D721Med (cell line): ENCODE measurements around the gene MICB.
"Not testable (repeated sequence)": the region's sequence is repeated elsewhere in the genome, so short reads cannot be mapped to it uniquely, and the experiment has no call there.

Experiments
- DNase-seq: peaks from one replicate; pipeline ENCODE4 v3.0.0; 2011; ENCODE audit warnings: low spot score; ENCODE audit not compliant: insufficient read length
- FAIRE-seq: peaks from 2 replicates; lab custom pipeline; 2011; peaks lifted over from hg19 to GRCh38; lab: Jason Lieb, UNC
- TF ChIP-seq, protein P1 (sequence below): IDR thresholded peaks from 2 replicates; pipeline ENCODE4 v1.5.1; 2012; ENCODE audit warnings: mild to moderate bottlenecking, control low read depth; ENCODE audit not compliant: insufficient read depth; ENCODE audit errors: missing control alignments

MICB gene

DNA sequence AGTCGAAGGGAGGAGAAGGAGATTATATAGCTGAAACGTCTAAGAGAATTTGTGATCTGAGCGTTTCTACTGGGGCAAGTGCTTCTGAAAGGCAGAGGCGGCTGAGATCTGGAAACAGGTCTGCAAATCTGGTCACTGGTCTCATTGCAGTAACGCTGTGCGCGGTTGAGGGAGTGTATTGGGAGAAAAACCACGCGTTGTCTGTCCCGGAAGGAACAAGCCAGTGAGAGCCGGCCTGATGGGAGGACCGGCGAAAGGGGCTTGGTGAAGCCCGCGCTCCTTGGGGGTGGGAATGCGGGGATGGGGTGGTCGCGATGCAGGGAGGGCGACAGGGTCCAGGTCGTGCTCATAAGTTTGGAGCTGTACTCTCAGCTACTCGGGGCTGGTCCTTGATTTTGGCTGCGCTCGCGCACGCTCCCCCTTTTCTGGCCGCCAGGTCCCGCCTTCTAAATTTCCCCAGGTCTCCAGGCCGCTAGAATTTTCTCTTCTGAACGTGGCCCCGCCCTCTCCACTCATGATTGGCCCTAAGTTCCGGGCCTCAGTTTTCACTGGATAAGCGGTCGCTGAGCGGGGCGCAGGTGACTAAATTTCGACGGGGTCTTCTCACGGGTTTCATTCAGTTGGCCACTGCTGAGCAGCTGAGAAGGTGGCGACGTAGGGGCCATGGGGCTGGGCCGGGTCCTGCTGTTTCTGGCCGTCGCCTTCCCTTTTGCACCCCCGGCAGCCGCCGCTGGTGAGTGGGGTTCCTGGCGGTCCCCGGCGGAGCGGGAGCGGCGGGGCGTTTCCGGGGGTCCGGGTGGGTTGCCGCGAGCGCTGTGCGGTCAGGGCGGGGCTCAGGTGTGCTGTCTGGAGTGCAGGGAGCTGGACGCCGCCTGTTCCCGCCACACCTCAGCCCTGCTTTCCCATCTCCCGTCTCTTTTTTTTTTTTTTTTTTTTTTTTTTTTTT lies at the start of gene MICB:
Gene MICB (plus strand): TSS at position 615 of the 946 bp plus-strand sequence. CDS start 49 bp downstream, at position 664.
- TF ChIP-seq, protein P1, sequence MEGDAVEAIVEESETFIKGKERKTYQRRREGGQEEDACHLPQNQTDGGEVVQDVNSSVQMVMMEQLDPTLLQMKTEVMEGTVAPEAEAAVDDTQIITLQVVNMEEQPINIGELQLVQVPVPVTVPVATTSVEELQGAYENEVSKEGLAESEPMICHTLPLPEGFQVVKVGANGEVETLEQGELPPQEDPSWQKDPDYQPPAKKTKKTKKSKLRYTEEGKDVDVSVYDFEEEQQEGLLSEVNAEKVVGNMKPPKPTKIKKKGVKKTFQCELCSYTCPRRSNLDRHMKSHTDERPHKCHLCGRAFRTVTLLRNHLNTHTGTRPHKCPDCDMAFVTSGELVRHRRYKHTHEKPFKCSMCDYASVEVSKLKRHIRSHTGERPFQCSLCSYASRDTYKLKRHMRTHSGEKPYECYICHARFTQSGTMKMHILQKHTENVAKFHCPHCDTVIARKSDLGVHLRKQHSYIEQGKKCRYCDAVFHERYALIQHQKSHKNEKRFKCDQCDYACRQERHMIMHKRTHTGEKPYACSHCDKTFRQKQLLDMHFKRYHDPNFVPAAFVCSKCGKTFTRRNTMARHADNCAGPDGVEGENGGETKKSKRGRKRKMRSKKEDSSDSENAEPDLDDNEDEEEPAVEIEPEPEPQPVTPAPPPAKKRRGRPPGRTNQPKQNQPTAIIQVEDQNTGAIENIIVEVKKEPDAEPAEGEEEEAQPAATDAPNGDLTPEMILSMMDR, result no peak
- DNase-seq, result no peak
- no peak for FAIRE-seq

DNA sequence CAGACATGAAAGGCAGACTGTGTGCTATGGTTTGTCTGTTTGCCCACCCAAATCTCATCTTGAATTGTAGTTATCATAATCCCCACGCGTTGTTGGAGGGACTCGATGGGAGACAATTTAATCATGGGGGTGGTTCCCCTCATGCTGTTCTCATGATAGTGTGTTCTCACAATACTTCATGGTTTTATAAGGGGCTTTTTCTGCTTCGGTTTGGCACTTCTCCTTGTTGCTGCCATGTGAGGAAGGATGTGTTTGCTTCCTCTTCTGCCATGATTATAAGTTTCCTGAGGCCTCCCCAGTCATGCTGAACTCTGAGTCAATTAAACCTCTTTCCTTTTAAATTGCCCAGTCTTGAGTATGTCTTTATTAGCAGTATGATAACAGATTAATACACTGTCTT lies 47.2 kb upstream of the MICB start:
- TF ChIP-seq, protein P1, result no peak
- FAIRE-seq (no peak), DNase-seq (no peak)

DNA sequence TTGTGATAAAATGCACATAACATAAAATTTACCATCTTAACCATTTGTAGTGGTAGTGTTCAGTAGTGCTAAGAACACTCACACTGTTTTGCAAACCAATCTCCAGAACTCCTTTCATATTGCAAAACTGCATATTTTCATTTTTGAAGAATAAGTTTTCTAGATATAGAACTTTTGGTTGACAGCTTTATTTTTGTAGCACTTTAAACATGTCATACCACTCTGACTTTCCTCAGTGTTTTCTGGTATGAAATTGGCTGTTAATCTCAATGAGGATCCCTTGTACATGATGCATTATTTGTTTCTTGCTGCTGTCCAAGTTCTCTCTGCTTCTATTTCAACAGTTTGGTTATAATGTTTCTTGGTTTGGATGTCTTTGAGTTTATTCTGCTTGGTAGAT lies 45.1 kb upstream of the MICB start:
- FAIRE-seq, result no peak

DNA sequence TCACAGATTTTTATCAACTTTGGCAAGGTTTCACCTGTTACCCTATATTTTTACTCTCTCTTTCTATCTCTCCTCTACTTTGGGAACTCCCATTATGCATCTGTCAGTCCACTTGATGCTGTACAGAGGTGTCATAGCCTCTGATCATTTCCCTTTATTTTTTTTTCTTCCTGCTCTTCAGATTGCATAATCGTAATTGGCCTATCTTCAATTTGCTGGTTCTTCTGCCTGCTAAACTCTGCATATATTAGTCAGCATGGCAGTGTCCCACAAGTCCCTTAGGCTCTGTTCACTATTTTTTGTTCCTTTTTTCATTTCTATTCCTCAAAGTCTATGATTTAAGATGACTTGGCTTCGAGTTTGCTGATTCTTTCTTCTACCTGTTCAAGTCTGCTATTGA lies 44.7 kb upstream of the MICB start:
- no peak for FAIRE-seq
- DNase-seq, result no peak
- TF ChIP-seq, protein P1, result no peak

More for the DNA sequence above, 45.1 kb upstream of the MICB start:
- TF ChIP-seq, protein P1, result no peak
- DNase-seq, result no peak

DNA sequence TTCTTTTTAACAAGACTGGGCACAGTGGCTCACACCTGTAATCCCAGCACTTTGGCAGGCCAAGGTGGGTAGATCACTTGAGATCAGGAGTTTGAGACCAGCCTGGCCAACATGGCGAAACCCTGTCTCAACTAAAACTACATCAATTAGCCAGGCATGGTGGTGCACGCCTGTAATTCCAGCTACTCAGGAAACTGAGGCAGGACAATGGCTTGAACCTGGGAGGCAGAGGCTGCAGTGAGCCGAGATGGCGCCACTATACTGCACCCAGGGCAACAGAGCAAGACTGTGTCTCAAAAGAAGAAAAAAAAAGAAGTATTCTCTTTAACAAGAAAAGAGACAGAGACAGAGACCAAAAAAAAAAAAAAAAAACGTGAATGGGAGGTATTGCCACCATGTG lies 38.1 kb upstream of the MICB start:
- not testable (repeated sequence) for FAIRE-seq, DNase-seq

DNA sequence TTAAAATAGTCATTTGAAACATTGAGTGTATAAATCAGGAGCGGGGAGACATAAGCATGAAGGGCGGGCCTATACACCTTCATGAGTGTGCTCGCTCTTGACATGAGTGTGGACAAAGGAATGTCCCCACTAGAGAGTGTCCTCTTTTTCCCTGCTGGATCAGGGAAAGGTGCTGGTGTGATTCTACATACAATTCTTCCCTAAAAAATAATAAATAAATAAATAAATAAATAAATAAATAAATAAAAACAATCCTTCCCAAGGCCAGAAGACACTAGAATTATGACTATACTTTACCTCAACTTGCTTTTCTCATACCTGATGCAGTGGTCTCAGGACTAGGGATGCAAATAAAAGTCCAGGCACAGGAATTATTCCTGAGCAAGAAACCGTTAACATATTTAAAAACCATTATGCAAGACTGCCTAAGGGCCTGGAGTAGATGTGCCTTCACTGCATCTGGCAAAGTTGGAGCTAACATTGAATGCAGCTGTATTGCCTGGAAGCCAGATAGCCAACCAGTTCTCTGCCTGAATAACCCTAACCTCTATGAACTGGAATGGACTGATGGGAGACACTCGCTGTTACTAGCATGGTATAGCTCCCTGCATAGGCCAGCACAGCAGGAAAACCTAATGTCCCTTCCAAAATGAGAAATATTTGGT lies 37.5 kb upstream of the MICB start:
- no peak for DNase-seq
- TF ChIP-seq, protein P1, result no peak
- no peak for FAIRE-seq

DNA sequence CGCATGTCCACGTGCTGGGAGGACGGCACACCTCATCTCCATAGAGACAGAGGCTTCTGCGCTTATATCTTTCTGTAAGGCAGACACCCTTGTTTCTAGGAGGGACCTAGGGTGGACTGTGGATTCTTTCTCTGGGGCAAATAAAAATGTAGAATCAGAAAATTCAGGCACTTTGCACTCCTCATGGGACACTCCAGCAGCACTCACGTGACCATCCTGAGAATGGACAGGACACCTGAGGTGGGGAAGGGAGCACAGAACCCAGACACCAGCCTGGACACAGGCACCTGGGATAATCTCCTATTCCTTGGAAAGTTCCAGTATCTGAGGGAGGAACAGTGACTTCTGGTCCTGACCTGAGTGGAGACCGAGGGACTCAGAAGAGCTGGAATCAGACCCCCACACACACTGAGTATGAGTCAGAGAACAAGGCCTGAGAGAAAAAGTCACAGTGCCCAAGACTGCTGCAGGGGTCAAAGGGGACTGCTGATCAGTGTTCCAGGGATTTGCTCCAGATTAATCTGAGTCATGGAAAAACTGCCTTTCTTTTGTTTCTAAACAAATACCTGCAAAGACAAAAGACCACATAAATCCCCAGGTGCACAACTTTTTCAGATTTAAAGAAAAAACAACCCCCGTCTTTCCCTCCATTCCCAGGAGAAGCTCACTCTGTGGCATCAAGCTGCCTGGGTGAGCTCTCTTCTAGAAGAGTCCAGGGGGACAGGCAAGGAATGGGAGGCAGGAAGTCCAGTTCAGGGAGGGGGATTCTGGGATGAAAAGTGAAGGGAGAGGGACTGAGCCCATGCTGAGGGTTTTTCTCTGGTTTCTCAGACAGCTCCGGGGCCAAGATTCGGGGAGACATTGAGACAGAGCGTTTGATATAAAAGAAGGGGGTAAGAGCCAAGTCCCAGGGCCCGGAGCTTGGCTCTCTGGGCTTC lies 35.6 kb upstream of the MICB start:
- FAIRE-seq, result no peak
- TF ChIP-seq, protein P1, result no peak
- no peak for DNase-seq
